Retinal pigment epithelial cell (primary cell): ENCODE data around the gene MAPK1IP1L.

Experiments
- DNase-seq: peaks from one replicate; pipeline ENCODE4 v3.0.0-alpha.2; 2010; ENCODE audit warnings: low read depth
- H3K4me3 ChIP-seq: 2 replicates; pipeline ENCODE4 v1.5.1; 2011; ENCODE audit warnings: mild to moderate bottlenecking, low read length, control low read depth, moderate library complexity
- CTCF ChIP-seq: conservative IDR thresholded peaks from 2 replicates; pipeline ENCODE4 v1.5.1; 2011; ENCODE audit warnings: low read depth, low read length, control low read depth, inconsistent platforms

The MAPK1IP1L gene

GRCh38 chr14:55103005-55103640 is 51.7 kb downstream of the MAPK1IP1L start:
- DNase-seq, result peak; percentile 89
- H3K4me3 ChIP-seq, result no peak overlapping the region
- TF ChIP-seq CTCF, result no peak

- no peak for TF ChIP-seq CTCF
- no peak overlapping the region for H3K4me3 ChIP-seq
- no peak for DNase-seq
Observed at GRCh38 chr14:55103971-55104954, 52.8 kb downstream of the MAPK1IP1L start.

- no peak for DNase-seq
- H3K4me3 ChIP-seq, result no peak overlapping the region
- no peak for TF ChIP-seq CTCF
Observed at GRCh38 chr14:55105991-55106390, 54.5 kb downstream of the MAPK1IP1L start.

- no peak overlapping the region for H3K4me3 ChIP-seq
- TF ChIP-seq CTCF, result no peak
- peak; percentile 94 for DNase-seq
Observed at GRCh38 chr14:55107766-55108554, 56.5 kb downstream of the MAPK1IP1L start.

- H3K4me3 ChIP-seq, result no peak overlapping the region
- TF ChIP-seq CTCF, result no peak
- no peak for DNase-seq
Observed at GRCh38 chr14:55109836-55110235, 58.4 kb downstream of the MAPK1IP1L start.

GRCh38 chr14:55111122-55111708 is 59.8 kb downstream of the MAPK1IP1L start:
- no peak for TF ChIP-seq CTCF
- H3K4me3 ChIP-seq, result no peak overlapping the region
- no peak for DNase-seq
